ENCODE data around the gene LMOD3.

LMOD3 gene

DNA sequence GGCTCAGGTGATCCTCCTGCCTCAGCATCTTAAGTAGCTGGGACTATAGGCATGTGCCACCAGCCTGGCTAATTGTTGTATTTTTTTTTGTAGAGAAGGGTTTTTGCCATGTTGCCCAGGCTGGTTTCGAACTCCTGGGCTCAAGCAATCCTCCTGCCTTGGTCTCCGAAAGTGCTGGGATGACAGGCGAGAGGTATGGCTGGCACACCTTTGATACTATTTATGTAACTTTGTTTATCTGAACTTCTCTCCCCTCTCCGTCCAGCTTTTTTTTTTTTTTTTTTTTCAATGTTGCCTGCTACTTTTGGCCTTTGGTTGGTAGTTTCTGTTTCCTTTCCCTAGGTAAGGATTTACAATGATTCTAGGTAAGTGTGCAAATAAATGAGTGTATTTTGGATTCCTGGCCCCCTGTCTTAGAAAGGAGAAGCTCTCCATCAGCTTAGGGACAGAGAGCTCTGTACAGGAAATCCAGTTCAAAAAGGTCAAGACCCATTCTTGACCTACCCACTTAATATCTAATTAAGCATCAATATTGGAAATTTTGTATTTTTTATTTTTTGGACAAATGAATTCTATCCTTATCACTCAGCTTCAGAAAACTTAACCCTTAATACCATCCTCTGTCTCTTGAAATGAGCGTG, 30.9 kb downstream of the LMOD3 start:
- DNase-seq (ENCODE audit: low spot score): no peak

DNA sequence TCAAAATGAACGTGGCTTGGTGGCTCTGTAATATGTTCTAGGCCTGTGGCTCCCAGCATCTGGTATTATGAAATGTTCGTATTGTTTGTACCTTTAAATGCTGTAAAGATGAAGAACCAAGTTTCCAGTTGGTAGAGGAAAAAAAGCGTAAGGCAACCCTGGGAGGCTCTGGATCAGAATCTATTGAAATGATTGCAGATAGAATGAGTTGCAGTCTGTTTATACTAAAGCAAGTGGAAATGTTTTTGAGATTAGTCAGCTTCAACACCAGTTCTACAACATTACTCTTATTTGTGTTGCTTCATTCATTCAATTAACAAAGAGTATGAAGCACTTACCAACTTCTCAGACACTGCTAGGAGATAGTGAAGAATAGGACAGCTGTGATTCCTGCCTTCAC, 32.4 kb downstream of the LMOD3 start:
- peak; percentile 29 for DNase-seq (ENCODE audit: low spot score)

DNA sequence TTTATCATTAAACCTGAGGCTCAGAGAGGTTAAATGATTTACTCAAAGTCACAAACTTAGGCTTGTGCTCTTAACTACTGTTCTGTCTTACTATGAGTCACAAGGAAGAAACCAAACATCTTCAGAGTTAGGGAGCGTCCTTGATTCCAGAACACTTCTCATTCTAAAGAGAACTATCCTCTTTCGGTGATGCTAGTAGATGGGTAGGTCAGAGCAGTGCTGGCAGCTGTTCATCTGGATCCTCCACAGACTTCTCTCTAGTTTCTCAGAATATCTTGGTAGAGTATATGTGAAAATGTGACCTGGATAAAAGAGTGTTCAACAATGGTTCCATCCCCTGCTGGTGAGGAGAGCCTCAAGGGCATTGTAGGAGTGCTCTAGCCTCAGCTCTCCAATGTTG, 34.3 kb downstream of the LMOD3 start:
- peak; percentile 29 for DNase-seq (ENCODE audit: low spot score)

DNA sequence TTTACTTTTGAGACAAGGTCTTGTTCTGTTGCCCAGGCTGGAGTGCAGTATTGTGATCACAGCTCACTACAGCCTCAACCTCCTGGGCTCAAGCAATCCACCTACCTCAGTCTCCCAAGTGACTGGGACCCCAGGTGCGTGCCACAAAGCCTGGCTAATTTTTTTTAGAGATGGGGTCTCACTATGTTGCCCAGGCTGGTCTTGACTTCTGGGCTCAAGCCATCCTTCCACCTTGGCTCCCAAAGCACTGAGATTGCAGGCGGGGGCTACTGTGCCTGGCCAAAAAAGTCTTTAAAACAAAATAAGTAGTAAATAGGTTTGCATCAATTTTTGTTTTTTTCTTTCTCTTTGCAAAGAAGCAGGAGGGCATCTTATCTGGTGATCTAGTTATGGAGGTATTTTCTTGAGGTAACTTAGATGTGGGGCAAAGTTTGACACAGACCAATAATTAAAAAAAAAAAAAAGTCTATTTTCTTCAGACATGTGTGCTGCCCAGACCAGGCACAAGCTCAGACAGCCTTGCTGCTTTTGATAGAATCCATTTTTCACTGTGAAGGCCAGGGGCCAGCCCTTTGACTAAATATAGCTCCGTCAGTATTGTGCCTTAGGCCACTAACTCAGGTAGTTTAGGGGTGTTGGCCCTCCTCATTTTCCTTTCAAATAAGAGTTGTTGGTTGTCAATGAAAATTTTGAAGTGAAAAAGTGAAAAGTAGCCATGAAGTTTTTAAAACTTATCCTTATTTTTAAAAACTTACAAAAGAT, 35.2 kb downstream of the LMOD3 start:
- no peak for DNase-seq (ENCODE audit: low spot score)

DNA sequence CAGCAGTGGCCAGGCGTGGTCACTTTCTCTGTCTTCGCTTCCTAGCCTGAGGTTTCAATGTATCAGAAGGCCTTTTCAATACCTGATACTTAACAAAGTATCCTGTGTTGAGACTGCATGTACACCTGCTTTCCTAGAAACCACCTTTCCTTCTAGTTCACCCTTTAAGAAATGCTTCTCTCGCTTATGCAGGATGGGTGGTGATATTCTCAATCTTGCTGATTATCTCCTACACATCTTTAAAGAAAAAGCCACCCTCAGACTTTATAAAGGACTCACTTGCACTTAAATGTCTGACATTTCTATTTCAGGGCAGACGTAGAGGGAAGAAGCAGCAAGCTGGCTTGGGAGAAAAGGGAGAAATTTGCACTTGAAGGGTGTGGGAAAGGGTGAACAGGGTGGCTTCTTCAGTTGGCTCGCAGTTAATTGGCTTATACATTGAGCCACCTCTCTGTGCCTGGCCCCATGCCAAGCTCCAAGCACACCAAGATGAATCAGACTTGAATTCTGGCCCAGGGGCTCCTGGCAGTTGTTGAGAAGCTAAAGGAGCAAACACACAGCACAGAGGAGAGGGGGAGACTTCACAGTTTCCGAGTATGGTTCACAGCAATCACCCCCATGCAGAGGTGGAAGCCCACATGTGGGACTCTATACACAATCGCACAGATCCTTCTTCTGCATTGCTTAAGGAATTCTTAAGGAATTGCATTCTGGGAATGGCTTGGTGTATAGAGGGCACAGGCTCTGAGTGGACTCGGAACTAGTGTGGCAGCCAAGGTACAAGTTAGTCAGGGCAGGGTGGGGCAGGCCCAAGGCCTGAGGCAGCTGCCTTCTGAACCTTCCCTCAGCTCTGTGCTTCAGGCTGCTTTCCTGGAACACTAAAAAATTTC, 36.3 kb downstream of the LMOD3 start:
- peak; percentile 94 for DNase-seq (ENCODE audit: low spot score)

DNA sequence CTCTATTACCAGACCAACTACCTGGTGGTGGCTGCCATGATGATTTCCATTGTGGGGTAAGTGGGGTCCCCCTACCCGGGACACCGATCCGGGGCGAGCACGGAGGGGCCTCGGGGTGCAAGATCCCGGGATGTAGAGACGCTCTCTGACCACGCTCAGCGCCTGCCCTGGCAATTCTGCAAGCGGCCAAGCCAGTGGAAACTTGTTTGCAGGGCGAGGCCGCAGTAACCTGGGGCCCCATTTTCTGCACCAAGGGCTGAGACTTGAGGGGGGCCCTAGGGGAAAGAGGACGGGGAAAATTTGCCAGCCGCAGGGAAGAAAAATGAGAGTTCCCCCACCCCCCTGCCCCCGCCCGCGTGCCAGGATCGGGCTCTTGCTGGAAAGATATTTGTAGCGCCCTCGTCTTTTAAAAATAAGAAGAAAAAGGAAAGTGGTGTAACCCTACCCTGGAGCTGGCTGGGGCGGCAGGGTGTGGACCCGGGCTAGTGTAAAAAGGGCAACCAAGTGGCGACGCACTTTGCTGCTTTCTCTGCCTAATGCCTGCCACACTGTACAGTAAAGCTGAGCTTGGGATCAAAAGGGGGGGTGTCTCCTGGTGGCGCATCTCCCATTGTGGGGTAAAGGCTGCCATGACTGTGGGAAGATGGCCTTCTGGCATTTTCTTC, 37.1 kb downstream of the LMOD3 start:
- peak; percentile 33 for DNase-seq (ENCODE audit: low spot score)

DNA sequence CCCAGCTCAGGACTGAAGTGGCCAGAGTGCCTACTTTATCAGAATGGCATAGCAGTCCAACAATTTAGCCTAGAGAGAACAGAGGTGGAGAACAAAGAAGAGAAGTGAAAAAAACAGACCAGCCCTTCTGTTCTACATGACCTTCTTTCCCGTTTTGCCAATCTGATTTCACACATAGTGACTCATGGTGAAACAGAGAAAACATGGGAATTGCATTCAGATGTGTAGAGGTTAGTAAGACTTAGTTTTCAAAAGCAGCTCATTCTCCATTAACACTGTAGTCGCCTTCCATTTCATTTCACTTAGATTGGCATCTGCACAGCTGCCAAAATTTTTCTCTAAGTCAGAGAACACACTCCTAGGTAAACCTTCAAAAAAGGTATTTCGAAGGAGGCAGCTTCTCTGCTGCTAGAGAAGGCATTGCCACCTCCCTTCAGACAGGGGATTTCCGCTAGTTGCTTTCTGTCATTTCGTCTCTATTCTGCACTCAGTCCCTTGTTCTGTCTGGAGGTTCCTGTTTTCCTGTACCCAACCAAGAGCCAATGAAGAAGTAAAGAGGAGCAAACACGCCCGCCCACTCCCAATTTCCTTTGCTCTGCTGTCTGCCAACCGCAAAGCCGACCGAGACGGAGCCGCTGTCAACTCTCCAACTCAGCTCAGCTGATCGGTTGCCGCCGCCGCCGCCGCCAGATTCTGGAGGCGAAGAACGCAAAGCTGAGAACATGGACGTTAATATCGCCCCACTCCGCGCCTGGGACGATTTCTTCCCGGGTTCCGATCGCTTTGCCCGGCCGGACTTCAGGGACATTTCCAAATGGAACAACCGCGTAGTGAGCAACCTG, 37.8 kb downstream of the LMOD3 start, which contains the start of gene ARL6IP5:
Gene ARL6IP5 (plus strand): TSS at position 612 of the 842 bp plus-strand sequence. CDS start 111 bp downstream, at position 723.
- DNase-seq (ENCODE audit: low spot score): peak; percentile 94

DNA sequence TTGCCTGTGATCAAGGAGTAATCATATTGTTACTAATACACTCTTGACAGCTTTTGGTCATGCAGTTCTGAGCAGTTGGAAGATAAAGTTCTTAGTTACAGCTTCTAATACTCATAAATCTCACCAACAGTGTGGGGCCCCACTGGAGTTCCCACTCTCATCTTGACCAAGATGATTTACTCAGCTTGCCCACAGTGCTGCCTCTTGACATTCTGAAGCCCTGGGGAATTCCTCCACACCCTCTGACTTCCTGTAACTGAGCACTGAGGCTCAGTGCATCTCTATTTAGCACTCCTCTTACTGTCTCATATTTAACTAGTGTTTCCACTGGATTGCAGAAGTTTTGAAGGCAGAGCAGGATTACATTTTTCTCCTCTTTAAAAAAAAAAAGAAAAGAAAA, 39.6 kb downstream of the LMOD3 start:
- no peak for DNase-seq (ENCODE audit: low spot score)

DNA sequence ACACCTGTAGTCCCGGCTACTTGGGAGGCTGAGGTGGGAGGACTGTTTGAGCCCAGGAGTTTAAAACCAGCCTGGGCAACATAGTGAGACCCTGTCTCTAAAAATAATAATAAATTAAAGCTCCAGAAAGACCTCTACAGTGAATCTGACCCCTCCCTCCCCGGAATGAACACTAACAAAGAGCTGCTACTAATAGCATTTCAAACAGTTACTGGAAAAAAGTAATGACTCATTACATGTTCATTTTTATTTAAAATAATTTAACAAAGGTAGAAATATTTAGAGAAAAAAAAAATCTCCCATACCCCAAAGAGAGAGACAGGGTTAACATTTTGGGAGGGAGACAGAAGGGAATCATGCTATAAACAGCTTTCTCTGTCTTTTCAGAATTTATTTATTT, 40.0 kb downstream of the LMOD3 start:
- no peak for DNase-seq (ENCODE audit: low spot score)

DNA sequence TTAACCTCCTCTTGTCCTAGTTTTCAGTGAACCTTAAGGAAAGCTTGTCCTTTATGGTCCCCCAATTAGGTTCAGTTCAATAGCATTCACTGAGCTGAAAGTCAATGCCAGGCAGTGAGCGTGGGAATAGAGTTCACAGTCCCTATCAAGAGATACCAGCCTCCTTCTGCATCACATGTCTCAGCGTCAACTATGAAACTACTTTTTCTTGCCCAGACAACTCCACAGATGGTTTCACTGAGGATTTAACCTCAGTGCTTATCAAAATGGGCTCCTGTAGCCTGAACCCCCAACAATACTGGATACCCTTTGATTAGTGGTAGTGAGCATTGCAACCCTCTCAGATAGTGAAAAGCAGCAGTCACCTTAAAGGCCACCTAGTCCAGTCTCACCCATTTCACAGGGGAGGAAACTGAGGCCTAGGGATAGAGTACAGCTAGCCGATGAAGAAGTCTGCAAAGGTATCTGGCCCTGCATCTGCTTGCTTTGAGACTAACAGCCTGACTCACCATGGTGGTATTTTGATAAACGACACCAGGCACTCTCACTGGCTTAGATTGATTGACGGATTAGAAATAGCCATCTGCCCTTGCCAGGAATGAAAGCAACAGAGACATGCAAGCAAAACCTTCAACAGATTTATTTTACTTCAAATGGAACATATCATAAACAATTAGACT, 40.7 kb downstream of the LMOD3 start:
- DNase-seq (ENCODE audit: low spot score): peak; percentile 61

DNA sequence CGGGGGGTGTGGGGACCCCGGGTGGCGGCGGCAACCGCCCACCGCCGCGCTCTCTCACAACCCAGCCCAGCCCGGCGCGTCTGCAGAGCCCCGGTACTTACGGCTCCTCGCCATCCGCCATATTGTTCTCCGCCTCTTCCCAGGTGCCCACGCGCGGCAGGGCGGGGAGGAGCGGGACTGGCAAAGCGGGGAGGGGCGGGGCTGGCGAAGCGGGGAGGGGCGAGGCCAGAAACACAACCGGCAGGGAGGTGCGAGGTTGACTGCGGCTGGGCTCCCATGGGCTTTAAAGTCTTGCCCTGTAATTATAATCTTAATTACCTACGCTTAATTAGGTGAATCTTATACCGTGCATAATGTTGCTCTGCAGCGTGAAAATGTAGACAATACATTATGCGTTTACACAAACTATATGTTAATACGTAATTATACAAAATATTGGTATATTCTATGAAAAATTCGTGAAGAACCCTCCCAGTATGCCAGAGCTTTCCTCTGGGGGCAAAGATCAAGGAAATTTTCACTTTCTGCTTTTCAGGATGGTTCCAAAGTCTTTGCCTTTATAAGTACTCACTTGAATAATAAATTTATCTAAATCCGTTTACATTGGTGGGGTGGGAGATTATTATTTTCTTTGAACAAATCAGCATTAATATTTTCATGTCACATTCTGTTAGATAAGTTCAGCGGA, 42.0 kb downstream of the LMOD3 start, which contains the start of gene UBA3:
Gene UBA3 (minus strand): TSS at position 133 of the 688 bp plus-strand sequence. CDS start 12 bp downstream, at position 121.
- peak; percentile 89 for DNase-seq (ENCODE audit: low spot score)

DNA sequence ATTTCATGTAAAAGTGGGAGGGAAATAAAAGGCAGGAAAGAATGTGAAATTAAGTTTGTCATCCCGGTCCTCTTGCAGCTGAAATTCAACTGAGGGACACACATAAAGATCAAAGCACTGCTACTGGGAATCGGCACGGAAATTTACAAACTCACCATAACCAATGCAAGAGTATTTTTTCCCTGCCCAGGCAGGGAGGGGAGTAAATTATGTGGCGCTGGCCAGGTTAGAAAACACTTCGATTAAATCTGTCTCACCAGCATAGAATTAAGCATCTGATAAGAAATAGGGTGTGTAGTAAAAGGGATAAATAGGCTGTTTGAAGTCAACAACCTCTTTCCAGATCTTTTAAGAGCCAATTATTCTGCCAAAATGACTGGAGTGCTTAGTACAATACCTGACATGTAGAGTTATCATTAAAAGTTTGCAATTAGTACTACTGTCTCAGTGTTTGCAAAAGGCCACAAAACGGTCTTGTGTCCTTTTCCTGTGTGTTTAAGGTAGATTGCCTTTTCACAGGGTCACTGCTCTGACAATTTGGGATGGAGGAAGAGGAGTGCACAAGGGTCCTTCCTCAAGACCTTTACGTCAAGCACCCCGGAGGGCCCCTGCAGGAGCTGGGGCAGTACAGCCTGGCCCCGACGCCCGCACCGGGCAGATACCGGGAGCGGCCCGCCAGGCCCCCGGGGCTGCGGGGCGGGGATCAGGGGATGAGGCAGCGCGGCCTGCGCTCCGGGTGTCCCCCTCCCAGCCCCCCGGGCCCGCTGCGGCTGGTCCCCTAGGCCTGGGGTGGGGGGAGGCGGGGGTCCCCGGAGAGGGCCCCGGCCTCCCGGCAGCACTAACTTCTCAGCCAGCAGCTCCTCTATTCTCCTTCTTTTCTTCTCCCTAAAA, 42.9 kb downstream of the LMOD3 start:
- peak; percentile 45 for DNase-seq (ENCODE audit: low spot score)

DNA sequence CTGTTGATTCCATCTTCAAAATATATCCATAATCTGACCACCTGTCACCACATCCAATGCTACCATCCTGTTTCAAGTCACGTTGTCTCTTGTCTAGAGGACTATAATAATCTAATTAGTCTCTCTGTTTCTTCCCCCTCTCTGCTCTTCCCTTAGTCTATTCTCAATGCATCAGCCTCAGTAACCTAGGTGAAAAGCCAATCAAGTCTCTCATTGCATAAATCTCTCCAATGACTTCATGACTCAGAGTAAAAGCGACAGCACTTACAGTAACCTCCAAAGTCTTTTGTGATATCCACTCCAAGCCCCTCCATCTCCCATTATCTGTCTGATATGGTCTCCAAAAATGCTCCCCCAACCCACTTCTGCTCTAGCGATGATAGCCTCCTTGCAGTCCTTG, 49.5 kb downstream of the LMOD3 start:
- DNase-seq (ENCODE audit: low spot score): no peak

DNA sequence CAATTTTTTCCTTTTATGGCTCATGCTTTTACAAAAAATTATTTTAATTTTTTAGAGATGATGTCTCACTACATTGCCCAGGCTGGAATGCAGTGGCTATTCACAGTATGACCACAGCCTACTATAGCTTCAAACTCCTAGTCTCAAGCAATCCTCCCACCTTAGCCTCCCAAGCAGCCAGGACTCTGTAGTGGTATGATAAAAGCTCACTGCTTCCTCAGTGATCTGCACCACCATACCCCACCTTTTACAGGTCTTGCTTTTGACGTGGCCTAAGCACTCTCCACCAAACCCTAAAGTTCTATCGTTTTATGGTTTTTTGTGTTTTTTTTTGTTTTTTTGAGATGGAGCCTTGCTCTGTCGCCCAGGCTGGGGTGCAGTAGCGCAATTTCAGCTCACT, 56.3 kb downstream of the LMOD3 start:
- no peak for DNase-seq (ENCODE audit: low spot score)

DNA sequence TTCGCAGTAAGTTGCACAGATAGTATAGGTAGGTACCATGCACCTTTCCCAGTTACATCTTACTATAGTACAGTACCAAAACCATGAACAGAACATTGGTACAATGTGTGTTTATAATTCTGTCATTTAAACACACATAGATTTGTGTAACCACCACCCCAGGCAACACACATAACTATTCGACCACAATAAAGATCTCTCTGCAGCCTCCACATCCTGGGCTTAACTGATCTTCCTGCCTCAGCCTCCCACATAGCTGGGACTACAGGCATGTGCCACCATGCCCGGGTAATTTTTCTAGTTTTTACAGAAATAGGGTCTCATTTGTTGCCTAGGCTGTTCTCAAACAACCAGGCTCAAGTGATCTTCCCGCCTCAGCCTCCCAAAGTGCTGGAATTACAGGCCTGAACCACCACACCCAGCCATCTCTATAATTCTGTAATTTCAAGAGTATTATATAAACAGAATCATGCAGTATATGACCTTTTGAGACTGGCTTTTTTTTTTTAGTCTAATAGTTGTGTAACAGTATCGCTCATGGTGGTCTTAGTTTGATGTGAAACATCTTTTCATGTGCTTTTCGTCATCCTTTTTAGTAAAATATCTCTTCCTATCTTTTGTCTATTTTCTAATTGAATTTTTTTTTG, 57.0 kb downstream of the LMOD3 start:
- DNase-seq (ENCODE audit: low spot score): no peak

DNA sequence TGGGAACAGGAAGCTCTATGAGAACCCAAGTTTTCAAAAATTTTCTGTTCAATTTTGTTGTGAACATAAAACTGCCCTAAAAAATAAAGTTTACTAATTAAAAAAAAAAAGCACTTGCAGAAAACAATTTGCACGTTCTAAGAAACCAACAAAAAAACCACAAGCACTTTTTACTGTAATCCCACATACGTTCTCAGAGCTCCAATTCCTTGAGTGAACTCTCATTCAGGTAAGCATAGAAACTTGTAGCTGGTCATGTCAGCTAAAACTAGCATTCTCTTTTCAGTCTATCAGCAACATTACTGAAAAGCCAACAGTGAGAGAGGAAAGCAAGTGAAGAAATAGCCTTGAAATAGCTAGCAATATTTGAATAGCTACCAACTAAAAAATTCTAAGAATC, 58.8 kb downstream of the LMOD3 start:
- no peak for DNase-seq (ENCODE audit: low spot score)

DNA sequence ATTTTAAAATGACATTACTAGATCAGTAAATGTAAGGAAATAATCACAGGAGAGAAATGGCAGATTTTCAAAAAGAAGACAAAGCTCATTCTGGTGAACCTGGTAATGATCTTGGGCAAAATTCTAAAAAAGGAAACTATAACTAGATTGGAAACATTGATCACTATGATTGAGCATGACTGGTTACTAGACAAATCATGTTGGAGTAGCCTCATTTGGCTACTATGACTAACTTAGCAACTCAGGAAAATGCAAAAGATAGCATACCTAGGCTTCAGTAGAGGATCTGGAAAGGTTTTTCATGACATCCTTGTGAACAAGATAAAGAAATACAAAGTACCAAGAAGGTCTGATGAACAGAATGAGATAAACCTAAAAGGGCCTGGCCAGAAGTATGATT, 62.7 kb downstream of the LMOD3 start:
- no peak for DNase-seq (ENCODE audit: low spot score)

DNA sequence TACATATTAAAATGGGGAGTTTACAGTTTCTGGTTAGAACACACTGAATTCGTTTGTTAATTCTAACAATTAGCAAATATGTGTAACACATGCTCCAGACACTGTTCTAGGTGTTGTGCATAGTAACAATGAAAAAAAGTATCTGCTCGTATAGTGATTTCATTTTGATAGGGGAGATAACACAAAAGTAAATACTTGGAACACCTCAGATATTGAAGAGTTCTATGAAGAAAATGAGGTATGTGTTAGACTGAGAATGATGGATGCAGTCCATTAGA, 63.5 kb downstream of the LMOD3 start:
- no peak for DNase-seq (ENCODE audit: low spot score)
